AG09319 (cell line): ENCODE measurements around the gene KIF24.
"Not testable (repeated sequence)": the region's sequence is repeated elsewhere in the genome, so short reads cannot be mapped to it uniquely, and the experiment has no call there.

Source experiments
- DNase-seq: peaks from one replicate; pipeline ENCODE4 v3.0.0-alpha.2; 2010; ENCODE audit warnings: low read depth; ENCODE audit errors: extremely low read depth
- CTCF ChIP-seq: IDR thresholded peaks from 2 replicates; pipeline ENCODE4 v1.5.1; 2011; ENCODE audit warnings: low read depth, mild to moderate bottlenecking, inconsistent platforms, low read length, moderate library complexity

Gene KIF24

DNA sequence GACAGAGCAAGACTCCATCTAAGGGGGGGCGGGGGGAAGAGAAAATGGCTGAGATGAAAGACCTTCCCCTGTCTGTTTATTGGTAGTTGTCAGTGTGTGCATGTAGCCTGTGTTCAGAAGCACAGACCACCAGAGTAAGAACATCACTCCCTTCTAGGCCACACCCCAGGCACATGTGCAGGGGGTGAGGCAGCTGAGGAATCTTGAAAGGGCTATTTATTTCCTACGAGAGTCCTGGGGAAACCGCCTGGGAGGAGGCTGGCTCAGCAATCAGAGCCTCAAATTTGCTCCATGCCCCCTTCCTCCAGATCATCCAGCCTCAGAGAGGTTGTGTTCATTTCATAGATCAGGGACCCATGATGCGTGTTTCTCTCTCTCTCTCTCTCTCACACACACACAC, 40.6 kb upstream of the KIF24 start:
- no peak for DNase-seq
- TF ChIP-seq CTCF: no peak

DNA sequence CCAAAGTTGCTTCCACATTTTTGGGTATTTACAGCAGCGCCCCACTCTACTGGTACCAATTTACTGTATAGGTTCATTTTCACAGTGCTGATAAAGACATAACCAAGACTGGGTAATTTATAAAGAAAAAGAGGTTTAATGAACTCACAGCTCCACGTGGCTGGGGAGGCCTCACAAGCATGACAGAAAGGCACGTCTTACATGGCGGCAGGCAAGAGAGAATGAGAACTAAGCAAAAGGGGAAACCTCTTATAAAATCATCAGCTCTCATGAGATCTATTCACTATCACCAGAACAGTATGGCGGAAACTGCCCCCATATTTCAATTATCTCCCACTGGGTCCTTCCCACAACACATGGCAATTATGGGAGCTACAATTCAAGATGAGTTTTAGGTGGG, 39.7 kb upstream of the KIF24 start:
- DNase-seq: not testable (repeated sequence)

DNA sequence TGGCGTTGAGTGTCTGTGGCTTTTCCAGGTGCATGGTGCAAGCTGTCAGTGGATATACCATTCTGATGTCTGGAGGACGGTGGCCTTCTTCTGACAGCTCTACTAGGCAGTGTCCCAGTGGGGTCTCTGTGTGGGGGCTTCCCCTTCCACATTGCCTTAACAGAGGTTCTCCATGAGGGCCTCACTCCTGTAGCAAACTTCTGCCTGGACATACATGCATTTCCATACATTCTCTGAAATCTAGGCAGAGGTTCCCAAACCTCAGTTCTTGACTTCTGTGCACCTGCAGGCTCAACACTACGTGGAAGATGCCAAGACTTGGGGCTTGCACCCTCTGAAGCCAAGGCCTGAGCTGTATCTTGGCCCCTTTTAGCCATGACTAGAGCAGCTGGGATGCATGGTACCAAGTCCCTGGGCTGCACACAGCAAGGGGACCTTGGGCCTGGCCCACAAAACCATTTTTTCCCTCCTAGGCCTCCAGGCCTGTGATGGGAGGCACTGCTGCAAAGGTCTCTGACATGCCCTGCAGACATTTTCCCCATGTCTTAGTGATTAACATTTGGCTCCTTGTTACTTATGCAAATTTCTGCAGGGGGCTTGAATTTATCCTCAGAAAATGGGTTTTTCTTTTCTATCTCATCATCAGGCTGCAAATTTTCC, 38.8 kb upstream of the KIF24 start:
- DNase-seq: not testable (repeated sequence)

- no peak for DNase-seq
- TF ChIP-seq CTCF: no peak
These were observed 37.3 kb upstream of the KIF24 start for GRCh38 chr9:34366365-34366764.

DNA sequence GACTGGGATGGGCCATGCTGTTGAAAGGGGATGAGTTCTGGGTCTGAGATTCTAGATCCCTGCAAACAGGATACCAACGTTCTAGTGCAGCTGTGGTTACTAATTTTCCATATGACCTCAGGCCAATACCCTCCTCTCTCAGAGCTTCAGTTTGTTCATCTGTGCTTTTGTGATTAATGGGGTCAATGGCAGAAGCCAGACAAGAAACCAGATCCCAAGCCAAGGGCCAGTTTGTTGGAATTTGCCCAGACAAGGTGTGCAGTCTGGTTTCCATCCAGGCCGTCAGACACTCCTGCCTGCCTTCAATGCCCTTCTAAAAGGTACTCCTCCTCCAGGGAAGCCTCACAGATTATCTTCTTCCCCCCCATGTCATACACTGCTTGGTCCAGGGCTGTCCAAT, 36.2 kb upstream of the KIF24 start:
- DNase-seq: no peak
- no peak for TF ChIP-seq CTCF

DNA sequence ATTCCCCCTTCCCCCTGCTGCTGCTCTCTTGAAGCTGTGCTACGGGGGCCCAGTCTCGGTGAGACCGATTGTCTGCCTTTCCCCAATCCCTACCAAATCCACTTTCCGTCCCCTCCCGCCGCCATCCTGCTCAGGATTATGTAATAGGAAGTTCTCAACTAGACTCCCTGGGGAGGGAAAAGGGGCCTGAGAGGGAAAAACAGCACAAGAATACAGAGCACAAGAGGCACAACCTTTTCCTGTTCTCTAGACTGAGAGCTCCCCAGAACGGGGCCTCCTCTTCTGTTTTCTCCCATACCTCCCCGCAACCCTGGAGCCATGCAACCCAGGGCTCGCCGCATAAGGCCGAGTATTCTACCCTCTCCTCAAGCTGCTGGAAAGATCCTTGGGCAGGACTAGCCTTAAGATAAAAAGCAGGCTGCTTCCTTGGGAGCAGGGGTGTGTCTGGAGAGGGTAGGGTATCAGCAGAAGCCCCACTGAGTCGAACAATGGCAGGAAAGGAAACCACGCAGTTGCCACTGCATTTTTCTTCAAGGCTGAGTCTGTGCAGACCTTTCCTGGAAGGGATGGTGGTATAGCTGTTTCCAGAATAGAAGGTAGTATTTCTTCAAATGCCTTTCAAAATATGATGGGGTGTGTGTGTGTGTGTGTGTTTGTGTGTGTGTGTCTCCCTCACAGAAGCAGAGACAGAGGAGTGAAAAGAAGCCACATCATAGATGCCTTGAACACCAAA, 34.7 kb upstream of the KIF24 start:
- TF ChIP-seq CTCF: no peak
- DNase-seq: no peak

DNA sequence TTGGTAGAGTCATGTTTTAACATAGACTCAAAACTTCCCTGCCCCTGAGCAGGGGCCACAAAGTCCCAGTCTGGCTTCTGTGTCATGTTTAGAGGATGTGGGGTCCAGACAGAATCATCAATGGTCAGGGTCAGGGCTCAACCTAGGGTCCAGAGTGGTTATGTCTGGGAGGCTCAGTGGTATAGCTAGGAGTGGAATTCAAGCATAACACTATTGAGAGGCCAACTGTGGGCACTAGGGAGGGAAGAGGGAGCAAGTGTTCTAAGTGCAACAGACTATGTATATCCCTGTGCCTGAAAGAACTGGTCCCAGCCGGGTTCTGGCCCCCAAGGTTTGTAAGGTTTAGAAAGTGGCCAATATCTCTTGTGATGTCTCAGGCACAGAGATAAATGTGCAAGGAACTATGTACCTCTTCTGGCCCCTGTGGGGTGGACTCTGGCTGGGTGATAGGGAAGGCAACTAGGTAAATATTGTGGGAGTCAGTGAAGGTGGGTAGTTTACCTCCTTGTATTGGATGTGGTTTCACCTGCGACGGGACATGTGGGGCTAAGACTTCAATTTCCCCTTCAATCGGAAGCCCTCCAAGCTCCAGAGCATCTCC, 33.6 kb upstream of the KIF24 start:
- TF ChIP-seq CTCF: no peak
- DNase-seq: no peak

DNA sequence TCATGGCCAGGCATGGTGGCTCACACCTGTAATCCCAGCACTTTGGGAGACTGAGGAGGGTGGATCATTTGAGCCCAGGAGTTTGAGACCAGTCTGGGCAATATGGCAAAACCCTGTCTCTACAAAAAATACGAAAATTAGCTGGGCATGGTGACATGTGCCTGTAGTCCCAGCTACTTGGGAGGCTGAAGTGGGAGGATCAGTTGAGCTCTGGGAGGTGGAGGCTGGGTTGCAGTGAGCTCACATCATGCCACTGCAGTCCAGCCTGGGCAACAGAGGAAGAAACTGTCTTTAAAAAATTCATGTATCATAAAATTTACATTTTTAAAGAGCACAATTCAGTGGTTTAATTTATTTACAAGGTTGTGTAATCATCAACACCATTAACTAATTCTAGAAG, 23.9 kb upstream of the KIF24 start:
- not testable (repeated sequence) for DNase-seq

- not testable (repeated sequence) for DNase-seq
These were observed 23.1 kb upstream of the KIF24 start for GRCh38 chr9:34352122-34352652.
